Suppressor macrophage (primary cell): ENCODE measurements around the gene SUMO1.

Source experiments
- DNase-seq, 4 experiments: peaks; one replicate each; pipeline ENCODE4 v3.0.0-alpha.2; 2020 to 2022

Gene SUMO1

GRCh38 chr2:202196727-202197126 lies 41.7 kb downstream of the SUMO1 start:
- DNase-seq: peak; percentile 15 to 54 (median 51)

- DNase-seq: no peak
Measured at GRCh38 chr2:202194418-202194817, 44.0 kb downstream of the SUMO1 start.

- no peak for DNase-seq
Measured at GRCh38 chr2:202193881-202194353, 44.5 kb downstream of the SUMO1 start.

GRCh38 chr2:202193305-202193704 lies 45.1 kb downstream of the SUMO1 start:
- DNase-seq: no peak

GRCh38 chr2:202187570-202187969 lies 50.8 kb downstream of the SUMO1 start:
- no peak for DNase-seq

GRCh38 chr2:202186641-202187202 lies 51.7 kb downstream of the SUMO1 start:
- no peak for DNase-seq

GRCh38 chr2:202185156-202185555 lies 53.2 kb downstream of the SUMO1 start:
- DNase-seq: no peak

- DNase-seq: no peak
Measured at GRCh38 chr2:202184557-202184956, 53.8 kb downstream of the SUMO1 start.

- peak; percentile 71 to 85 (median 74) for DNase-seq
Measured at GRCh38 chr2:202178346-202178958, 59.9 kb downstream of the SUMO1 start.

- DNase-seq: peak; percentile 49 to 80 (median 78)
Measured at GRCh38 chr2:202172439-202173211, 65.8 kb downstream of the SUMO1 start.

GRCh38 chr2:202171241-202171825 lies 67.1 kb downstream of the SUMO1 start:
- peak in 2 of 4 experiments; percentile 26 to 40 for DNase-seq

GRCh38 chr2:202169832-202170424 lies 68.5 kb downstream of the SUMO1 start:
- no peak for DNase-seq

- DNase-seq: no peak
Measured at GRCh38 chr2:202169131-202169530, 69.3 kb downstream of the SUMO1 start.

GRCh38 chr2:202165945-202166344 lies 72.5 kb downstream of the SUMO1 start:
- peak in 3 of 4 experiments; percentile 11 to 38 (median 30) for DNase-seq

- DNase-seq: no peak
Measured at GRCh38 chr2:202165208-202165607, 73.2 kb downstream of the SUMO1 start.

- no peak for DNase-seq
Measured at GRCh38 chr2:202164411-202164810, 74.0 kb downstream of the SUMO1 start.

GRCh38 chr2:202161151-202161835 lies 77.1 kb downstream of the SUMO1 start:
- no peak for DNase-seq

GRCh38 chr2:202158796-202159195 lies 79.6 kb downstream of the SUMO1 start:
- DNase-seq: peak in 3 of 4 experiments; percentile 13 to 35 (median 14)

- no peak for DNase-seq
Measured at GRCh38 chr2:202157211-202157990, 81.0 kb downstream of the SUMO1 start.
